GM18507 (cell line): ENCODE measurements around the gene WDR93.

Source experiments
- DNase-seq: peaks from one replicate; pipeline ENCODE4 v3.0.0; 2011; ENCODE audit warnings: low read depth; ENCODE audit not compliant: insufficient read length; ENCODE audit errors: extremely low spot score
- FAIRE-seq: peaks from 2 replicates; lab custom pipeline; 2011; peaks lifted over from hg19 to GRCh38; lab: Jason Lieb, UNC

The WDR93 gene

GRCh38 chr15:89660556-89660955, 30.1 kb upstream of the WDR93 start:
- DNase-seq: no peak
- FAIRE-seq: no peak

- DNase-seq: no peak
- no peak for FAIRE-seq
Observed at GRCh38 chr15:89662893-89663626, 27.6 kb upstream of the WDR93 start.

- DNase-seq (no peak), FAIRE-seq (no peak)
Observed at GRCh38 chr15:89664441-89665350, 25.9 kb upstream of the WDR93 start.

- FAIRE-seq (no peak), DNase-seq (no peak)
Observed at GRCh38 chr15:89665449-89666181, 25.0 kb upstream of the WDR93 start.

- DNase-seq (no peak), FAIRE-seq (no peak)
Observed at GRCh38 chr15:89666184-89666857, 24.3 kb upstream of the WDR93 start.

GRCh38 chr15:89666858-89667705, 23.5 kb upstream of the WDR93 start:
- DNase-seq: no peak
- FAIRE-seq: no peak

- no peak for FAIRE-seq
- DNase-seq: no peak
Observed at GRCh38 chr15:89667706-89667960, 23.0 kb upstream of the WDR93 start.

- DNase-seq: no peak
- no peak for FAIRE-seq
Observed at GRCh38 chr15:89668171-89668570, 22.4 kb upstream of the WDR93 start.

GRCh38 chr15:89669309-89669865, 21.2 kb upstream of the WDR93 start:
- FAIRE-seq (no peak), DNase-seq (no peak)

GRCh38 chr15:89669941-89670340, 20.7 kb upstream of the WDR93 start:
- no peak for FAIRE-seq
- no peak for DNase-seq

- DNase-seq (no peak), FAIRE-seq (no peak)
Observed at GRCh38 chr15:89670971-89671560, 19.5 kb upstream of the WDR93 start.

- FAIRE-seq (no peak), DNase-seq (no peak)
Observed at GRCh38 chr15:89671687-89672086, 18.9 kb upstream of the WDR93 start.

- no peak for DNase-seq
- no peak for FAIRE-seq
Observed at GRCh38 chr15:89672221-89673164, 18.1 kb upstream of the WDR93 start.

- FAIRE-seq: no peak
- no peak for DNase-seq
Observed at GRCh38 chr15:89673165-89673512, 17.5 kb upstream of the WDR93 start.

- no peak for DNase-seq
- no peak for FAIRE-seq
Observed at GRCh38 chr15:89674526-89674925, 16.1 kb upstream of the WDR93 start.

- FAIRE-seq (no peak), DNase-seq (no peak)
Observed at GRCh38 chr15:89675606-89676005, 15.0 kb upstream of the WDR93 start.

GRCh38 chr15:89677381-89677780, 13.2 kb upstream of the WDR93 start:
- DNase-seq (no peak), FAIRE-seq (no peak)
